Measurements from ENCODE around the gene ERN1. TPM values are rescaled to one million over a fixed set of nuclear protein-coding genes. Genes with fewer than 3 reads are reported as not detected.

The ERN1 gene
- total RNA-seq, 1 donor from 2014 or later = 16.7 TPM

GRCh38 chr17:64166876-64167275 lies 36.9 kb upstream of the ERN1 start:
- DNase-seq (ENCODE audit: low spot score) = no peak
- H3K27ac Mint-ChIP-seq (ENCODE audit: unreplicated experiment) = no peak overlapping the region
- no peak for TF ChIP-seq CTCF (IDR thresholded peaks at IDR 0.05; ENCODE audit: unreplicated experiment)
- H3K4me3 Mint-ChIP-seq (ENCODE audit: unreplicated experiment) = peak overlapping the region; percentile 34
- H3K27me3 Mint-ChIP-seq (ENCODE audit: unreplicated experiment) = peaks cover 3% of the 10 kb centered on the region
- peaks cover 16% of the 10 kb centered on the region for H3K36me3 Mint-ChIP-seq (ENCODE audit: low read depth, unreplicated experiment)
- no peaks in the 10 kb centered on the region for H3K9me3 Mint-ChIP-seq (ENCODE audit: unreplicated experiment)
- peaks cover 8% of the 10 kb centered on the region for H3K4me1 Mint-ChIP-seq (ENCODE audit: unreplicated experiment)

GRCh38 chr17:64165347-64165746 lies 35.4 kb upstream of the ERN1 start:
- Mint-ChIP-seq H3K4me1 (ENCODE audit: unreplicated experiment) (no peaks in the 10 kb centered on the region), H3K27me3 (ENCODE audit: unreplicated experiment) (peaks cover 3% of the 10 kb centered on the region), H3K36me3 (ENCODE audit: low read depth, unreplicated experiment) (peaks cover 12% of the 10 kb centered on the region), H3K27ac (ENCODE audit: unreplicated experiment) (no peak overlapping the region), H3K4me3 (ENCODE audit: unreplicated experiment) (no peak overlapping the region), H3K9me3 (ENCODE audit: unreplicated experiment) (no peaks in the 10 kb centered on the region)
- no peak for DNase-seq (ENCODE audit: low spot score)
- TF ChIP-seq CTCF (IDR thresholded peaks at IDR 0.05; ENCODE audit: unreplicated experiment) = no peak

- DNase-seq (ENCODE audit: low spot score) = no peak
- Mint-ChIP-seq H3K9me3 (ENCODE audit: unreplicated experiment) (no peaks in the 10 kb centered on the region), H3K36me3 (ENCODE audit: low read depth, unreplicated experiment) (peaks cover 7% of the 10 kb centered on the region), H3K4me1 (ENCODE audit: unreplicated experiment) (no peaks in the 10 kb centered on the region), H3K4me3 (ENCODE audit: unreplicated experiment) (no peak overlapping the region), H3K27ac (ENCODE audit: unreplicated experiment) (no peak overlapping the region), H3K27me3 (ENCODE audit: unreplicated experiment) (peaks cover 3% of the 10 kb centered on the region)
- no peak for TF ChIP-seq CTCF (IDR thresholded peaks at IDR 0.05; ENCODE audit: unreplicated experiment)
Observed at GRCh38 chr17:64164596-64165285, 34.8 kb upstream of the ERN1 start.

GRCh38 chr17:64163468-64163867 lies 33.5 kb upstream of the ERN1 start:
- Mint-ChIP-seq H3K36me3 (ENCODE audit: low read depth, unreplicated experiment) (peaks cover 7% of the 10 kb centered on the region), H3K27ac (ENCODE audit: unreplicated experiment) (no peak overlapping the region), H3K4me3 (ENCODE audit: unreplicated experiment) (no peak overlapping the region), H3K27me3 (ENCODE audit: unreplicated experiment) (peaks cover 3% of the 10 kb centered on the region), H3K4me1 (ENCODE audit: unreplicated experiment) (peaks cover 5% of the 10 kb centered on the region), H3K9me3 (ENCODE audit: unreplicated experiment) (no peaks in the 10 kb centered on the region)
- no peak for DNase-seq (ENCODE audit: low spot score)
- no peak for TF ChIP-seq CTCF (IDR thresholded peaks at IDR 0.05; ENCODE audit: unreplicated experiment)

GRCh38 chr17:64162554-64162953 lies 32.6 kb upstream of the ERN1 start:
- Mint-ChIP-seq H3K9me3 (ENCODE audit: unreplicated experiment) (no peaks in the 10 kb centered on the region), H3K27ac (ENCODE audit: unreplicated experiment) (no peak overlapping the region), H3K27me3 (ENCODE audit: unreplicated experiment) (peaks cover 3% of the 10 kb centered on the region), H3K4me3 (ENCODE audit: unreplicated experiment) (no peak overlapping the region), H3K4me1 (ENCODE audit: unreplicated experiment) (peaks cover 10% of the 10 kb centered on the region), H3K36me3 (ENCODE audit: low read depth, unreplicated experiment) (peaks cover 7% of the 10 kb centered on the region)
- TF ChIP-seq CTCF (IDR thresholded peaks at IDR 0.05; ENCODE audit: unreplicated experiment) = no peak
- no peak for DNase-seq (ENCODE audit: low spot score)

Data from endothelial cell (in vitro differentiated cells).